Mucosa of descending colon (tissue), 3 donors: ENCODE results near the gene GALNT9. TPM values are rescaled to one million over a fixed set of nuclear protein-coding genes. Genes with fewer than 3 reads are reported as not detected.

Source experiments
- ATAC-seq: fragments of 200-7000 bp; cut with Tn5 transposase; one replicate; pipeline ENCODE4 v1.9.1; 2020; ENCODE audit warnings: mild to moderate bottlenecking, moderate library complexity
- DNase-seq, 3 donors: peaks; one replicate each; pipeline ENCODE4 v3.0.0-alpha.2; 2020
- H3K36me3 ChIP-seq: fragments of 200-600 bp; one replicate; pipeline ENCODE4 v1.8.0; 2021; ENCODE audit warnings: low read depth, mild to moderate bottlenecking
- H3K4me1 ChIP-seq: fragments of 200-600 bp; one replicate; pipeline ENCODE4 v1.8.0; 2021; ENCODE audit warnings: low read depth, mild to moderate bottlenecking
- H3K4me3 ChIP-seq: fragments of 200-600 bp; one replicate; pipeline ENCODE4 v1.8.0; 2021; ENCODE audit warnings: mild to moderate bottlenecking
- H3K9me3 ChIP-seq: fragments of 200-600 bp; one replicate; pipeline ENCODE4 v1.8.0; 2021; ENCODE audit warnings: mild to moderate bottlenecking
- CTCF ChIP-seq: fragments of 200-600 bp; IDR thresholded peaks from one replicate; pipeline ENCODE4 v1.8.0; 2022; ENCODE audit warnings: antibody characterized with exemption, mild to moderate bottlenecking
- intact Hi-C, 2 donors: fragments of 100-400 bp; cut with DNase I in 1 of 2; cut with micrococcal nuclease in 1 of 2; formaldehyde crosslinking; loops; one replicate each; pipeline versions ENCODE4 v1.11.0 to v1.11.1; 2022; cut with DNase I, micrococcal nuclease
- total RNA-seq, 3 donors: library from RNA; stranded (reverse); fragmentation: NEBNext Ultra II Directional in 2 of 3; extraction: Animal tissue kit (Norgen Biotek cat#: 25700) in 2 of 3; gene quantifications; one replicate each; pipeline versions ENCODE4 v1.2.1 to v1.2.4, GENCODE V29; 2021 to 2023
- donor health status: DM: no; HTN: no; CAD: no; lungs with moderate emphysema.
- donor health status: DM: no; HTN: no; CAD: no.
- donor health status: DM: no; HTN: yes; CAD: no.

GALNT9 gene
- total RNA-seq, 3 donors from 2014 or later: 0.43 to 3.7 TPM; not detected in 1

GRCh38 chr12:132190834-132191500 lies 138.4 kb downstream of the GALNT9 start:
- Histone ChIP-seq H3K9me3 (peaks cover 11% of the 10 kb centered on the region), H3K36me3 (no peaks in the 10 kb centered on the region), H3K4me1 (peaks cover 9% of the 10 kb centered on the region), H3K4me3 (no peak overlapping the region)
- ATAC-seq (no peak), DNase-seq (no peak)
- intact Hi-C loops: no loop called here
- TF ChIP-seq CTCF: no peak

GRCh38 chr12:132190012-132190755 lies 139.2 kb downstream of the GALNT9 start:
- DNase-seq: peak in 2 of 3 donors; percentile 29 to 37
- H3K4me3 ChIP-seq: no peak overlapping the region
- H3K9me3 ChIP-seq: peaks cover 11% of the 10 kb centered on the region
- H3K4me1 ChIP-seq: peaks cover 9% of the 10 kb centered on the region
- TF ChIP-seq CTCF: no peak
- ATAC-seq: peak; percentile 26
- no peaks in the 10 kb centered on the region for H3K36me3 ChIP-seq
- intact Hi-C loops: no loop called here

- DNase-seq: peak; percentile 90 to 97 (median 94)
- no peak for TF ChIP-seq CTCF
- Histone ChIP-seq H3K9me3 (peaks cover 11% of the 10 kb centered on the region), H3K4me1 (peaks cover 9% of the 10 kb centered on the region), H3K4me3 (no peak overlapping the region), H3K36me3 (no peaks in the 10 kb centered on the region)
- peak; percentile 96 for ATAC-seq
- intact Hi-C loops: no loop called here
These were observed 139.9 kb downstream of the GALNT9 start for GRCh38 chr12:132189378-132190011.

GRCh38 chr12:132188916-132189325 lies 140.5 kb downstream of the GALNT9 start:
- Histone ChIP-seq H3K36me3 (no peaks in the 10 kb centered on the region), H3K9me3 (peaks cover 6% of the 10 kb centered on the region), H3K4me1 (peaks cover 9% of the 10 kb centered on the region), H3K4me3 (no peak overlapping the region)
- no peak for DNase-seq
- intact Hi-C loops: no loop called here
- TF ChIP-seq CTCF: no peak
- ATAC-seq: no peak

- no peak for ATAC-seq
- no peak overlapping the region for H3K4me3 ChIP-seq
- TF ChIP-seq CTCF: no peak
- peaks cover 1% of the 10 kb centered on the region for H3K9me3 ChIP-seq
- peak in 1 of 3 donors; percentile 52 for DNase-seq
- intact Hi-C loops: no loop called here
- no peaks in the 10 kb centered on the region for H3K36me3 ChIP-seq
- H3K4me1 ChIP-seq: peaks cover 9% of the 10 kb centered on the region
These were observed 140.9 kb downstream of the GALNT9 start for GRCh38 chr12:132188451-132188901.
